Spleen (tissue), 11 donors: Measurements from ENCODE around the gene MON1B. TPM values are rescaled to one million over a fixed set of nuclear protein-coding genes. Genes with fewer than 3 reads are reported as not detected.

Experiments used
- DNase-seq: peaks from one replicate; pipeline ENCODE4 v3.0.0-alpha.2; 2020
- H3K27ac ChIP-seq, 8 donors: fragments of 200-600 bp; sonication (generic) in 7 of 8; 1 replicate in 4 of 8; 2 replicates in 4 of 8; pipeline versions ENCODE4 v1.5.0 to v1.8.0; 2016 to 2021; ENCODE audit warnings: inconsistent platforms in 4 of 8, mild to moderate bottlenecking in 4 of 8, moderate library complexity in 1 of 8
- H3K27me3 ChIP-seq, 7 donors: fragments of 200-600 bp; sonication (generic) in 6 of 7; replicated peaks in 1 of 7; 1 replicate in 4 of 7; 2 replicates in 3 of 7; pipeline versions ENCODE4 v1.5.0 to v1.8.0; 2016 to 2021; ENCODE audit warnings: inconsistent platforms in 3 of 7, mild to moderate bottlenecking in 1 of 7
- H3K36me3 ChIP-seq, 6 donors: fragments of 200-600 bp; sonication (generic) in 5 of 6; 1 replicate in 4 of 6; 2 replicates in 2 of 6; pipeline versions ENCODE4 v1.5.0 to v1.8.0; 2016 to 2021; ENCODE audit warnings: inconsistent platforms in 2 of 6
- H3K4me1 ChIP-seq, 6 donors: fragments of 200-600 bp; sonication (generic) in 5 of 6; 1 replicate in 3 of 6; 2 replicates in 3 of 6; pipeline versions ENCODE4 v1.5.0 to v1.8.0; 2016 to 2021; ENCODE audit warnings: inconsistent platforms in 3 of 6
- H3K4me3 ChIP-seq, 8 donors: fragments of 200-600 bp; sonication (generic) in 7 of 8; 1 replicate in 4 of 8; 2 replicates in 4 of 8; pipeline versions ENCODE4 v1.5.0 to v1.8.0; 2016 to 2021; ENCODE audit warnings: inconsistent platforms in 4 of 8, mild to moderate bottlenecking in 4 of 8, moderate library complexity in 2 of 8
- H3K9me3 ChIP-seq, 8 donors: fragments of 200-600 bp; sonication (generic) in 7 of 8; 1 replicate in 4 of 8; 2 replicates in 4 of 8; pipeline versions ENCODE4 v1.5.0 to v1.8.0; 2016 to 2021; ENCODE audit warnings: inconsistent platforms in 4 of 8
- POLR2A ChIP-seq, 3 donors: fragments of 450-650 bp; IDR thresholded peaks; one replicate each; pipeline ENCODE4 v1.5.1; 2017; ENCODE audit warnings: antibody characterized with exemption in 3 of 3, mild to moderate bottlenecking in 1 of 3
- POLR2AphosphoS5 ChIP-seq, 3 donors: sonication (generic); formaldehyde crosslinking; IDR thresholded peaks; one replicate each; pipeline ENCODE4 v1.5.1; 2017; ENCODE audit warnings: antibody characterized with exemption in 3 of 3
- WGBS, 5 donors: extraction: QIAGEN DNeasy Blood & Tissue Kit in 3 of 5; methylation state at CpG; one replicate each; pipeline versions ENCODE4 v1.1.5 to v1.1.7; 2013 to 2018; 5-methylcytosine and 5-hydroxymethylcytosine counted together
- intact Hi-C: fragments of 100-400 bp; cut with DNase I; formaldehyde crosslinking; loops from one replicate; pipeline ENCODE4 v1.15.0; 2023; ENCODE audit warnings: low total_unique reads
- polyA plus RNA-seq, 3 donors: library from polyadenylated mRNA; stranded (reverse); fragments of 200-250 nt; gene quantifications; one replicate each; pipeline ENCODE4 v1.2.1, GENCODE V29; 2013
- total RNA-seq, 7 donors: library from RNA; depleted of rRNA in 3 of 7; stranded (reverse); fragments of >200 nt in 3 of 7; fragmentation: NEBNext Ultra II Directional in 4 of 7; extraction: Animal tissue kit (Norgen Biotek cat#: 25700) in 4 of 7; gene quantifications; one replicate each; pipeline versions ENCODE4 v1.1.0 to v1.2.1, GENCODE V29; 2016 to 2021
- TF ChIP-seq, protein P1 (sequence below), 11 experiments: fragments of 200-600 bp in 7 of 11; fragments of 450-650 bp in 4 of 11; sonication (generic) in 4 of 11; IDR thresholded peaks in 8 of 11; conservative IDR thresholded peaks in 3 of 11; 1 replicate in 7 of 11; 2 replicates in 4 of 11; pipeline versions ENCODE4 v1.4.0 to v1.8.0; 2016 to 2021; ENCODE audit warnings: antibody characterized with exemption in 11 of 11, inconsistent platforms in 4 of 11, mild to moderate bottlenecking in 1 of 11
- donor health status: healthy with polysubstance abuse.
- donor health status: DM: no; HTN: no; CAD: no; lungs with moderate emphysema.
- donor health status: DM: no; HTN: no; CAD: no.
- donor health status: Bipolar disorder and iron deficiency.
- donor health status: healthy.
- donor health status: DM: no; HTN: no; CAD: no.
- donor health status: DM: yes; HTN: yes; CAD: no.

Gene MON1B
- total and polyA plus RNA-seq, 10 donors = 7.5 to 71.0 (median 45.5) TPM

DNA sequence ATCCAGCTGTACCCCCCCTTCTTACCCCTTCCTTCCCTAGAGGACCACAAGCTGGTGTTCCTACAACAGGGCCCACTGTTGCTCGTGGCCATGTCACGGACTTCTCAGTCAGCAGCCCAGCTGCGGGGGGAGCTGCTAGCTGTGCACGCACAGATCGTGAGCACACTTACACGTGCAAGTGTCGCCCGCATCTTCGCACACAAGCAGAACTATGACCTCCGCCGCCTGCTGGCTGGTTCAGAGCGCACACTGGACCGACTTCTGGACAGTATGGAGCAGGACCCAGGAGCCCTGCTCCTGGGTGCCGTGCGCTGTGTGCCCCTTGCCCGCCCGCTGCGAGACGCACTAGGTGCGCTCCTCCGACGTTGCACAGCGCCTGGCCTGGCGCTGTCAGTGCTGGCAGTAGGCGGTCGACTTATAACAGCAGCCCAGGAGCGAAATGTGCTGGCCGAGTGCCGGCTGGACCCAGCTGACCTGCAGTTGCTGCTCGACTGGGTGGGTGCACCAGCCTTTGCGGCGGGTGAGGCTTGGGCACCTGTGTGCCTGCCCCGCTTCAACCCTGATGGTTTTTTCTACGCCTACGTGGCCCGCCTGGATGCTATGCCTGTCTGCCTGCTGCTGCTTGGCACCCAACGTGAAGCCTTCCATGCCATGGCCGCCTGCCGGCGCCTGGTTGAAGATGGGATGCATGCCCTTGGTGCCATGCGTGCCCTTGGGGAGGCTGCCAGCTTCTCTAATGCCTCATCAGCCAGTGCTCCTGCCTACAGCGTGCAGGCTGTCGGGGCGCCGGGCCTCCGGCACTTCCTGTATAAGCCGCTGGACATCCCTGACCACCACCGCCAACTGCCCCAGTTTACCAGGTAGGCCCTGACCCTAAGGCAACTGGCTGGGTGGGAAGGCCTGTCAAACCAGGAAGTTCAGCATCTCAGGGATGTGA lies 3.6 kb downstream of the MON1B start:
- H3K27ac ChIP-seq = no peak overlapping the region
- H3K4me1 ChIP-seq = peaks cover 8 to 53% (median 30%) of the 10 kb centered on the region in 6 donors
- TF ChIP-seq POLR2AphosphoS5 (IDR thresholded peaks at IDR 0.05) = peak in 1 of 3 donors; percentile 45
- TF ChIP-seq, protein P1, sequence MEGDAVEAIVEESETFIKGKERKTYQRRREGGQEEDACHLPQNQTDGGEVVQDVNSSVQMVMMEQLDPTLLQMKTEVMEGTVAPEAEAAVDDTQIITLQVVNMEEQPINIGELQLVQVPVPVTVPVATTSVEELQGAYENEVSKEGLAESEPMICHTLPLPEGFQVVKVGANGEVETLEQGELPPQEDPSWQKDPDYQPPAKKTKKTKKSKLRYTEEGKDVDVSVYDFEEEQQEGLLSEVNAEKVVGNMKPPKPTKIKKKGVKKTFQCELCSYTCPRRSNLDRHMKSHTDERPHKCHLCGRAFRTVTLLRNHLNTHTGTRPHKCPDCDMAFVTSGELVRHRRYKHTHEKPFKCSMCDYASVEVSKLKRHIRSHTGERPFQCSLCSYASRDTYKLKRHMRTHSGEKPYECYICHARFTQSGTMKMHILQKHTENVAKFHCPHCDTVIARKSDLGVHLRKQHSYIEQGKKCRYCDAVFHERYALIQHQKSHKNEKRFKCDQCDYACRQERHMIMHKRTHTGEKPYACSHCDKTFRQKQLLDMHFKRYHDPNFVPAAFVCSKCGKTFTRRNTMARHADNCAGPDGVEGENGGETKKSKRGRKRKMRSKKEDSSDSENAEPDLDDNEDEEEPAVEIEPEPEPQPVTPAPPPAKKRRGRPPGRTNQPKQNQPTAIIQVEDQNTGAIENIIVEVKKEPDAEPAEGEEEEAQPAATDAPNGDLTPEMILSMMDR (IDR thresholded peaks at IDR 0.05 in 8 of 11, conservative IDR thresholded peaks at IDR 0.05 in 3 of 11) = no peak
- no peak for TF ChIP-seq POLR2A (IDR thresholded peaks at IDR 0.05)
- H3K36me3 ChIP-seq = peaks cover 0 to 70% (median 65%) of the 10 kb centered on the region in 6 donors
- no peak overlapping the region for H3K4me3 ChIP-seq
- H3K27me3 ChIP-seq = no peaks in the 10 kb centered on the region
- no peaks in the 10 kb centered on the region for H3K9me3 ChIP-seq
- intact Hi-C loops = no loop called here
- DNase-seq = peak; percentile 81
- WGBS, 5 donors = 95 to 99% (median 97%) methylated on average over 21 to 48 of the region's 48 CpGs

DNA sequence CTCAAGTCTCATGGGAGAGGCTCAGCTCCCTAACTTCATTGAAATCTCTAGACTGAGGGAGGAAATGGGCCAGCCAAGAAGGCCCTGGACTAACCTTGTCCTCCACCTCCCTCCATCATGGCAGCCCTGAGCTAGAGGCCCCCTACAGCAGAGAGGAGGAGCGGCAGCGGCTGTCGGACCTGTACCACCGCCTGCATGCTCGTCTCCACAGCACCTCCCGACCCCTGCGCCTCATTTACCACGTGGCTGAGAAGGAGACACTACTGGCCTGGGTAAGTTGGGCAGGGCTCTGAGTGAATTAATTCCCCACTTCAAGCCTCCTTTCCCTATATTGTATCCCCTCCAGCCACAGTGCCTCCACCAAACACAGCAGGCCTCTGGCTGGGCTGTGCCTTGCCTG lies 4.4 kb downstream of the MON1B start:
- H3K36me3 ChIP-seq = peaks cover 0 to 79% (median 67%) of the 10 kb centered on the region in 6 donors
- H3K4me1 ChIP-seq = peaks cover 8 to 46% (median 26%) of the 10 kb centered on the region in 6 donors
- DNase-seq = peak; percentile 71
- no peak overlapping the region for H3K27ac ChIP-seq
- no peaks in the 10 kb centered on the region for H3K27me3 ChIP-seq
- TF ChIP-seq POLR2A (IDR thresholded peaks at IDR 0.05) (no peak), POLR2AphosphoS5 (IDR thresholded peaks at IDR 0.05) (no peak)
- TF ChIP-seq, protein P1 (IDR thresholded peaks at IDR 0.05 in 8 of 11, conservative IDR thresholded peaks at IDR 0.05 in 3 of 11) = no peak
- WGBS, 5 donors = 89 to 96% (median 93%) methylated on average over 8 of the region's 8 CpGs
- H3K9me3 ChIP-seq = no peaks in the 10 kb centered on the region
- no peak overlapping the region for H3K4me3 ChIP-seq
- intact Hi-C loops = no loop called here

DNA sequence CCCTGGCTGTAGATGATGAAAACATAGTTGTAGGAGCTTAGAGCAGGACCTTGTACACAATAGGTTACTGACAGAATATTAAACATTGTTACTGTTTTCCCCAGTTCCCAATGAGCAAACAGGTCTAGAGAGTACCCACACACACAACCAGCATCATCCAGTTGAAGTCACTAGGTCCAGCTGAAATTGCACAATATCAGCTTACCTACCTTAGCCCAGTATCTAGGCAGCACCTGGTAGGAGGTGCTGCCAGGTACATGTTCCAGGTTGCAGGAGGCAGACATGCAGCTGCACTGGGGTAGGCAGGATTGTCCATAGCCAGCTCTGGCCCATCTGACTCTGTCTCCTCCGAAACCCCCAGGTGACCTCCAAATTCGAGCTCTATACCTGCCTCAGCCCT lies 6.8 kb downstream of the MON1B start:
- WGBS, 5 donors = 96 to 100% (median 100%) methylated on average over 2 of the region's 2 CpGs
- intact Hi-C loops = no loop called here

More for the DNA sequence above, 6.8 kb downstream of the MON1B start:
- Histone ChIP-seq H3K36me3 (peaks cover 0 to 88% (median 72%) of the 10 kb centered on the region in 6 donors), H3K27ac (no peak overlapping the region), H3K9me3 (no peaks in the 10 kb centered on the region), H3K4me3 (no peak overlapping the region), H3K4me1 (peaks cover under 1 to 32% (median 14%) of the 10 kb centered on the region in 6 donors), H3K27me3 (no peaks in the 10 kb centered on the region)
- TF ChIP-seq POLR2A (IDR thresholded peaks at IDR 0.05) (no peak), POLR2AphosphoS5 (IDR thresholded peaks at IDR 0.05) (no peak)
- TF ChIP-seq, protein P1 (IDR thresholded peaks at IDR 0.05 in 8 of 11, conservative IDR thresholded peaks at IDR 0.05 in 3 of 11) = no peak
- DNase-seq = no peak
